ENCODE data around the gene NGLY1.

Gene NGLY1

DNA sequence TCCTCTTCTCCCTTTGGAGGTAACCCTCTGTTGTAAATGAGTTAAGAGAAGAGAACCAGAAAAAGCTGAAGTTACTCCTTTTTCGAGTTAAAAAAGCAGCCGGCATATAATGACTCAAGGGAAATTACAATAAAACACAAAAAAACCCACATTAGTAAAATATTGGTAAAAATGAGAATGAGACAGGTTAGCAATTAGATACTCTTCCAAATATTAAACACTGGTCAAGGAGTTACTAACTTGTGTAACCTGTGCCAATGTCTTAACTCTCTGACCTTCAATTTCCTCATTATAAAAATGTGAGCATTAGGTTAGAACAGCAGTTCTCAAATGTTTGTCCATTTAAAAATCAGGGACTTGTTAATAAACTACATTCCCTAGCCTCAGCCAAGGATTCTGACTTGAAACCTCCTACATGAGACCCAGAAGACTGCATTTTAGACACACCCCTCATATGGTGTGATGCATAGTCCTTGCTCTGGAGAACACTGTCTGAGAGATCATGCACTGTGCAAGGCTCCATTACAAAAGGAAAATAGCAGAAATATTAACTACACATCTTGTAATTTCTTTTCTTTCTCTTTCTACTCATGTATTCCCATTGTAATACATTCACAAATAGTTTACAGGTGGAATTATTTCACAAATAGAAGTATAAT is 75.8 kb downstream of the NGLY1 start:
- Histone ChIP-seq H3K4me3 (ENCODE audit: low read depth, low read length) (no peak overlapping the region), H3K9me3 (ENCODE audit: severe bottlenecking) (no peaks in the 10 kb centered on the region), H3K36me3 (no peaks in the 10 kb centered on the region), H3K27ac (no peak overlapping the region), H3K27me3 (ENCODE audit: insufficient read depth, low read depth, severe bottlenecking) (no peaks in the 10 kb centered on the region)
- TF ChIP-seq, protein P1, sequence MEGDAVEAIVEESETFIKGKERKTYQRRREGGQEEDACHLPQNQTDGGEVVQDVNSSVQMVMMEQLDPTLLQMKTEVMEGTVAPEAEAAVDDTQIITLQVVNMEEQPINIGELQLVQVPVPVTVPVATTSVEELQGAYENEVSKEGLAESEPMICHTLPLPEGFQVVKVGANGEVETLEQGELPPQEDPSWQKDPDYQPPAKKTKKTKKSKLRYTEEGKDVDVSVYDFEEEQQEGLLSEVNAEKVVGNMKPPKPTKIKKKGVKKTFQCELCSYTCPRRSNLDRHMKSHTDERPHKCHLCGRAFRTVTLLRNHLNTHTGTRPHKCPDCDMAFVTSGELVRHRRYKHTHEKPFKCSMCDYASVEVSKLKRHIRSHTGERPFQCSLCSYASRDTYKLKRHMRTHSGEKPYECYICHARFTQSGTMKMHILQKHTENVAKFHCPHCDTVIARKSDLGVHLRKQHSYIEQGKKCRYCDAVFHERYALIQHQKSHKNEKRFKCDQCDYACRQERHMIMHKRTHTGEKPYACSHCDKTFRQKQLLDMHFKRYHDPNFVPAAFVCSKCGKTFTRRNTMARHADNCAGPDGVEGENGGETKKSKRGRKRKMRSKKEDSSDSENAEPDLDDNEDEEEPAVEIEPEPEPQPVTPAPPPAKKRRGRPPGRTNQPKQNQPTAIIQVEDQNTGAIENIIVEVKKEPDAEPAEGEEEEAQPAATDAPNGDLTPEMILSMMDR (IDR thresholded peaks at IDR 0.05; ENCODE audit: low read depth, low read length) = no peak
- no peak for DNase-seq

DNA sequence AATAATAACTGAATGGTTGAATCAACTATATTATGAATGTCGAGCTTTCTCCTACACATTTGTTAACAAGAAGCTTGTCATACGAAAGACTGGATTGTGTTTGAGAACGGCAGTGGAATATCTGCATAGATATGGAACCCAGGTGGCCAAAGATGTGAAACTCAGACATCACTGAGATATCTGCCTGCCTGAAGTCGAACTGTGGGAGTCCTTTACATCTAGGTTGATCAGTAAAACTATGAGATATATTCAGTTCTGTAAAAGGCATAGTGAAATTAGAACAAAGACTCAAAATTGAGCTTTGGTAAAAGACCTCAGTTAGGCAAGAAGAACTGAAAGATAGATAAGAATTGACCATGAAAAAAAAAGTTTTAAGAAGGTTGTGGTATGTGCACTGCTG is 77.0 kb downstream of the NGLY1 start:
- H3K27me3 ChIP-seq (ENCODE audit: insufficient read depth, low read depth, severe bottlenecking) = no peaks in the 10 kb centered on the region
- H3K27ac ChIP-seq = no peak overlapping the region
- no peak overlapping the region for H3K4me3 ChIP-seq (ENCODE audit: low read depth, low read length)
- H3K36me3 ChIP-seq = no peaks in the 10 kb centered on the region
- TF ChIP-seq, protein P1 (IDR thresholded peaks at IDR 0.05; ENCODE audit: low read depth, low read length) = no peak
- H3K9me3 ChIP-seq (ENCODE audit: severe bottlenecking) = no peaks in the 10 kb centered on the region
- no peak for DNase-seq

DNA sequence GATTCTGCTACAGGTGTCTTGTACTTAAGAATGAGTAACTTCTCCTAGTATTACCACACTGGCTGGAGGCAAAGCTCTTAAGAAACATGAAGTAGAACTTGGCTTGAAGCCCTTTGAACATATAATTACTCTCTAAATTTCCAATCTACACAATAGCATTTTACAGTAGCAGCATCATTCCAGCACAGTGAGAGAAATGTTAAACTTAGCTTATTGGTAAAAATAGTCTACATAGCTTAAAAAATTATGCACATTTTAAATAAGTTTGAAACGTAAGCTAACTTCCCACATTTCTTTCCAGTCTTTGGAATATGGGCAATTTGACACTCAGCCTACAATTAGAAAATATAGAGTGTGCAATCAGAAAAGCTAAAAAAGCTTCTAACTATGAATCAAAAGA is 85.7 kb downstream of the NGLY1 start:
- Histone ChIP-seq H3K27me3 (ENCODE audit: insufficient read depth, low read depth, severe bottlenecking) (no peaks in the 10 kb centered on the region), H3K9me3 (ENCODE audit: severe bottlenecking) (no peaks in the 10 kb centered on the region), H3K27ac (no peak overlapping the region), H3K4me3 (ENCODE audit: low read depth, low read length) (no peak overlapping the region), H3K36me3 (no peaks in the 10 kb centered on the region)
- DNase-seq = no peak
- TF ChIP-seq, protein P1 (IDR thresholded peaks at IDR 0.05; ENCODE audit: low read depth, low read length) = no peak

DNA sequence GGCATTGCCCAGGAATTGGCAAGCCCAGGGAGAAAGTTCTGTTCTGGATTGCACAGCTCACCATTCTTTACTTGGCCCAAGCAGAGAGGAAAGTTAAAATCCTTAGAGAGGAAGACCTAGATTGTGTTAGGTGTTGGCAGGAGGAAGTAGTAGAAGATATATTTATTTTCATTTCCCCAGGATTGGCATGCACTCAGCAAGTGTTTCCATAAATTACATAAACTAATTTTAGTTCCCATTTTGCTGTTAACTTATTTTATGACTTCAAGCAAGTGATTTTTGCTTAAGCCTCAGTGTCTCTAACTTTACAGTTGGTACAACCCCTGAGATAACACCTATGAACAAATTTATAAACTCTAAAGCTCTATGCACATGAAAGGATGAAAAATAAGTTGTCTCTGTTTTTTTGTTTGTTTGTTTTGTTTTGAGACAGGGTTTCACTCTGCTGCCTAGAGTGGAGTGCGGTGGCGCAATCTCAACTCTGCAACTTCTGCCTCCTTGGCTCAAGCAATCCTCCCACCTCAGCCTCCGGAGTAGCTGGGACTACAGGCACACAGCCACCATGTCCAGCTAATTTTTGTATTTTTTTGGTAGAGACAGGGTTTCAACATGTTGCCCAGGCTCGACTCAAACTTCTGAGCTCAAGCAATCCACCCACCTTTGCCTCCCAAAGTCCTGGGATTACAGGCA is 87.4 kb downstream of the NGLY1 start:
- Histone ChIP-seq H3K36me3 (no peaks in the 10 kb centered on the region), H3K9me3 (ENCODE audit: severe bottlenecking) (no peaks in the 10 kb centered on the region), H3K27ac (no peak overlapping the region), H3K4me3 (ENCODE audit: low read depth, low read length) (no peak overlapping the region), H3K27me3 (ENCODE audit: insufficient read depth, low read depth, severe bottlenecking) (no peaks in the 10 kb centered on the region)
- no peak for DNase-seq
- TF ChIP-seq, protein P1 (IDR thresholded peaks at IDR 0.05; ENCODE audit: low read depth, low read length) = no peak

DNA sequence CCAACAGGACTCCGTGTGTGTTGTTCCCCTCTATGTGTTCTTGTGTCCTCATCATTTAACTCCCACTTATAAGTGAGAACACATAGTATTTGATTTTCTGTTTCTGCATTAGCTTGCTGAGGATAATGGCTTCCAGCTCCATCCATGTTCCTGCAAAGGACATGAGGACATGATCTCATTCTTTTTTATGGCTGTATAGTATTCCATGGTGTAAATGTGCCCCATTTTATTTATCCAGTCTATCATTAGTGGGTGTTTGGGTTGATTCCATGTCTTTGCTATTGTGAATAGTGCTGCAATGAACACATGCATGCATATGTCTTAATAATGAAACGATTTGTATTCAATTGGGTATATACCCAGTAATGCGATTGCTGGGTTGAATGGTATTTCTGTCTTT is 90.0 kb downstream of the NGLY1 start:
- no peak for DNase-seq
- no peaks in the 10 kb centered on the region for H3K36me3 ChIP-seq
- H3K4me3 ChIP-seq (ENCODE audit: low read depth, low read length) = no peak overlapping the region
- no peaks in the 10 kb centered on the region for H3K27me3 ChIP-seq (ENCODE audit: insufficient read depth, low read depth, severe bottlenecking)
- H3K9me3 ChIP-seq (ENCODE audit: severe bottlenecking) = no peaks in the 10 kb centered on the region
- TF ChIP-seq, protein P1 (IDR thresholded peaks at IDR 0.05; ENCODE audit: low read depth, low read length) = no peak
- H3K27ac ChIP-seq = no peak overlapping the region

Measured in WERI-Rb-1 (cell line).